ENCODE measurements around the gene L1TD1. TPM values are rescaled to one million over a fixed set of nuclear protein-coding genes. Genes with fewer than 3 reads are reported as not detected.
"Not testable (repeated sequence)": the region's sequence is repeated elsewhere in the genome, so short reads cannot be mapped to it uniquely, and the experiment has no call there.

The L1TD1 gene
- total RNA-seq, result under 1 TPM in 2 of 9 donors, not detected in 7; 0.12 to 0.14 TPM
- under 1 TPM in 1 of 2 donors, not detected in 1; 0.29 TPM for polyA plus RNA-seq
- long read RNA-seq, donor 1, result 0 reads
- long read RNA-seq, donor 2, result 0 reads
- long read RNA-seq, donor 3, result 0 reads

DNA sequence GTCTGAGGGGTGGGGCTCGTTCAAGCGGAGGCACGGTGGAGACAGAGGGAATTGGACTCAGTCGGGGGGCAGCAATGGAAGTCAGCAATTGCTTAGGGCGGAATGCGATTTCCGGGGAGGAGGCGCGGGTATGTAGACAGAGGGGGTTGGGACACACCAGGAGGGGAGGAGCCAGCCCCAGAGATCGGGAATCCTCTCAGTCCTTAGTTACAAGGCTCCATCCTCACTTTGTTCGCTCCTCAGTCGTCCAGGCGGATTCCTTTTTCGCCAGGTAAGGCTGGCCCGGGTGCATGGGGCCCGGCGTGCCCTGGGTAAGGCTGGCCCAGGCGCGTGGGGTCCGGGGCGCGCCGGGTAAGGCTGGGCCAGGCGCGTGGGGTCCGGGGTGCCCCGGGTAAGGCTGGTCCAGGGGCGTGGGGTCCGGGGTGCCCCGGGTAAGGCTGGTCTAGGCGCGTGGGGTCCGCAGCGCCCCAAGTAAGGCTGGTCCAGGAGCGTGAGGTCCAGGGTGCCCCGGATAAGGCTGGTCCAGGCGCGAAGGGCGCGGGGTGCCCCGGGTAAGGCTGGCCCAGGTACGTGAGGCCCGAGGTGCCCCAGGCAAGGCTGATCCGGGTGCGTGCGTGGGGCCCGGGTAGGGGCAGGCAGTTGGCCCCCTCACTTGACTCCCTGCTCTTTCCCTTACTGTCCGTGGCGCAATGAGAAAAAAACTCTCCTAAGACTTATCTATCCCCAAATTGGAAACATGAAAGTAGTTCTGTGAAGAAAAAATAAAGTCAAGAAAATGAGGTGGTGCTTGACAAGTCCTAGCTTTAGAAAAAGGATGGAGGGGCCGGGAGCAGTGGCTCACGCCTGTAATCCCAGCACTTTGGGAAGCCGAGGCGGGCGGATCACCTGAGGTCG lies at the start of gene L1TD1:
Gene L1TD1, plus strand, starts transcription at position 199 of the 894 bp plus-strand sequence. CDS start 11,780 bp downstream, outside the sequence.
- 8 to 19% (median 17%) methylated on average over 37 to 55 of the region's 55 CpGs for WGBS, 4 donors
- Histone ChIP-seq H3K4me1 (peaks cover 0 to 14% (median 0%) of the 10 kb centered on the region in 12 donors), H3K27me3 (peaks cover 8 to 36% (median 22%) of the 10 kb centered on the region in 9 donors), H3K4me3 (peak within 1 kb of the TSS in 2 of 12 donors; percentile 17 to 19), H3K9me3 (no peaks in the 10 kb centered on the region), H3K36me3 (no peaks in the 10 kb centered on the region), H3K27ac (no peak within 1 kb of the TSS)
- DNase-seq (no peak), ATAC-seq (peak in 1 of 4 donors; percentile 51)
- intact Hi-C loops (cut with DNase I), result no loop called here
- TF ChIP-seq CTCF (IDR thresholded peaks at IDR 0.05), result no peak
- no peak for TF ChIP-seq POLR2A (IDR thresholded peaks at IDR 0.05)

GRCh38 chr1:62159940-62160348 lies 34.7 kb upstream of the L1TD1 start:
- ATAC-seq (no peak), DNase-seq (no peak)
- no peak overlapping the region for H3K4me3 ChIP-seq
- H3K4me1 ChIP-seq, result no peaks in the 10 kb centered on the region
- H3K27me3 ChIP-seq, result no peaks in the 10 kb centered on the region
- intact Hi-C loops (cut with DNase I), result loop anchor here in 1 of 10 donors (5.0 kb wide), 1 partner anchor 362 kb away; no protein-coding TSS in a partner anchor
- WGBS, 4 donors, result 84 to 90% (median 87%) methylated on average over 6 of the region's 6 CpGs
- H3K36me3 ChIP-seq, result peaks cover 0 to 30% (median 5%) of the 10 kb centered on the region in 9 donors
- no peaks in the 10 kb centered on the region for H3K9me3 ChIP-seq
- TF ChIP-seq POLR2A (IDR thresholded peaks at IDR 0.05) (no peak), CTCF (IDR thresholded peaks at IDR 0.05) (no peak)
- H3K27ac ChIP-seq, result no peak overlapping the region

DNA sequence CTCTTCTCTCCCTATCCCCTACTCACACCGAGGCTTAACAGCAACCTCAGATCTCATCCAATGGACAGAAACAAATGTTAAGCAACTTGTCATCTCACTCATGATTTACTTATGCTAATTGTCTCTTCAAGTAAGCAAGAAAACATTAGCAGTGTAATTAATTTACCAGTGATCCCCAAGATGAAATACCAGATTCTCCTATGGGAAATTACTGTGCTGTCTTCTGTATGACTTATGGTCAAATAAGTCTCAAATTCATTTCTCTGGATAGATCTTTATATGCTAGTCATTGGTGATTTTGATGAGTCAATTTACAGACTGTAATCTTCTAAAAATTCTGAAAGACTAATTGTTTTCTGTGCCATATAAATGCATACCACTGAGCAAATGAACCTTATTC lies 32.9 kb upstream of the L1TD1 start:
- intact Hi-C loops (cut with DNase I), result loop anchor here in 1 of 10 donors (5.0 kb wide), 1 partner anchor 361 kb away; no protein-coding TSS in a partner anchor
- Histone ChIP-seq H3K27me3 (no peaks in the 10 kb centered on the region), H3K4me1 (no peaks in the 10 kb centered on the region)

DNA sequence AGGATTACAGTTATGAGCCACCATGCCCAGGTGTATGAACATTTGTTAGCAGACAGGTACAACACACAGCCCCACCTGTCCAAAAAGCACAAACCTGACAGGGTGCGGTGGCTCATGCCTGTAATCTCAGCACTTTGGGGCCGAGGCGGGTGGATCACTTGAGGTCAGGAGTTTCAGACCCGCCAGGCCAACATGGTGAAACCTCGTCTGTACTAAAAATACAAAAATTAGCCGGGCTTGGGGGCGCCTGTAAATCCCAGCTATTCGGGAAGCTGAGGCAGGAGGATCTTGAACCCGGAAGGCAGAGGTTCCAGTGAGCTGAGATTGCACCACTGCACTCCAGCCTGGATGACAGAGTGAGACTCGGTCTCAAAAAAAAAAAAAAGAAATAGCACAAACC lies 24.3 kb upstream of the L1TD1 start:
- H3K27me3 ChIP-seq, ATAC-seq, H3K27ac ChIP-seq, H3K4me1 ChIP-seq, H3K36me3 ChIP-seq, DNase-seq, H3K4me3 ChIP-seq, H3K9me3 ChIP-seq: not testable (repeated sequence)
- intact Hi-C loops (cut with DNase I), result loop anchor here in 2 of 10 donors (10.0 kb wide), 1 partner anchor 574 kb away; no protein-coding TSS in a partner anchor
- WGBS, 4 donors, result 82 to 89% (median 86%) methylated on average over 10 of the region's 10 CpGs

More for the DNA sequence above, 32.9 kb upstream of the L1TD1 start:
- Histone ChIP-seq H3K9me3 (no peaks in the 10 kb centered on the region), H3K4me3 (no peak overlapping the region), H3K36me3 (peaks cover 0 to 26% (median 5%) of the 10 kb centered on the region in 9 donors), H3K27ac (no peak overlapping the region)
- ATAC-seq, result no peak
- DNase-seq, result no peak
- WGBS, 4 donors, result 92 to 97% (median 94%) methylated on average over 1 of the region's 1 CpG
- TF ChIP-seq CTCF (IDR thresholded peaks at IDR 0.05) (no peak), POLR2A (IDR thresholded peaks at IDR 0.05) (no peak)
